NCI-H774 (cell line): ENCODE results near the gene GALNT2.

ENCODE experiments used
- DNase-seq: peaks from one replicate; lab custom pipeline; 2025; lab: John Stamatoyannopoulos, UW

GALNT2 gene

DNA sequence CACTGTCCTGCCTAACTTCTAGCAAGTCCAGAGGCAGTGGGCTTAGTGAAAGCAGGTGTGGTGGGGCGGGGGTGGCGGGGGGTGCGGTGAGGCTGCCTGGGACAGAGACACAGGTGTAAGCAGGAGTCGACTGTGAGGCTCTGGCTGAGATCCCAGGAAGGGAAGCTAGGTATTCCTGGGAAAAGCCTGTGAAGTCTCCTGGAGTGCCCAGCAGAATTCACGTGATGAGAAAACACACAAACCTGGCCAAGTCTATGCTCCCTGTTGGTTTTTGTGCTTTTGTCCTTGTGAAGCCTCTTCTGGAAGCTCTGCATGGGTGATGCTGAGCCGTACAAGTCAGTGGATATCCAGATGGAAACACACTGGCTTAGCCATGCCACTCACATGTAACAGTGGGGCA lies 5.3 kb downstream of the GALNT2 start:
- no peak for DNase-seq

DNA sequence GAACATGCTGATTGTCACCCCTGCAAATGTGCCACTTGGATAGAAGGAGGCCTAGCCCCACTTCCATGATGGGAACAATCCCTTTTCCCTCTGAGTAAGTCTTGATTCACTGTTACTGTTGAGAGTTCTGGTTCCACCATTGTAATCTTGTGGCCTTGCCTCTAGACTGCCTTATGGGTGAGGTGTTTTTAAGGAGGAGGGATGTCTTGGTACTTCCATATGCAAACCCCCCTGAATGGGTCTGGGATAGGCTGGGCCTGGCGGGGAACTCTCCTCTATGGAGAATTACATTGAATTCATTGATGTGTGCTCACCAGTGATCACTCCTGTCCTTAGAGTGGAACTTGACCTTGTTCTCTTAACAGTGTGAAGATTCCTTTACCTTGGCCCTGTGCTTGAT lies 5.8 kb downstream of the GALNT2 start:
- no peak for DNase-seq

DNA sequence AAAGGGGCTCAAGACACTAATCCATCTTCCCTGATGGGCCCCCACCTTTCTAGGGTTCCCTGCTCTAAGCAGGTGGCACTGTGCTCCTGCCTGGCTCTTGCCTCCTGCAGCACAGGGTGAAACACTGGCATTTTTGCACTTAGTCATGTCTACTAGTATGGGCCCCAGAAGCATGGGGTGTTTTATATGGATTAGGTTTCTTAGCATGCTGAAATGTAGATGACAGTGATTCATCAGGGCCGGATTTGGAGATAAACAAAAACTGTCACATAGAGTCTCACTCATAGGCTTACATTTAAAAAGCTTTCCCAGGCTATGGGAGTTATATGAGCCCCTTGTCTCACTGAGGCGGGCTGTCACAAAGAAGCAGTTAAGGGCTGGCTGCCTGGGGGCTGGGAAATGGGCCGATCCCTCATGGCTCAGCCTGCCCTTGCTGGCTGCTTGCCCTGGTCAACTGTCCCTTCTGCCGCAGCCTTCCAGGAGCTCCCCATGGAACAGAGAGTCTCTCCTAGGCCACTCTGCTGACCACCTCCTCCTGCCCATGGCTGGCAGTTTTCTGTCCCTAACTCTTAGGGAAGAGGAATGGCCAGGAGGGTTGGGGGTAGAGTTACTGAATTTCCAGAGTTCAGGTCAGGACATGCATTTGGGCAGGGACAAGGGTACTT lies 6.5 kb downstream of the GALNT2 start:
- no peak for DNase-seq

DNA sequence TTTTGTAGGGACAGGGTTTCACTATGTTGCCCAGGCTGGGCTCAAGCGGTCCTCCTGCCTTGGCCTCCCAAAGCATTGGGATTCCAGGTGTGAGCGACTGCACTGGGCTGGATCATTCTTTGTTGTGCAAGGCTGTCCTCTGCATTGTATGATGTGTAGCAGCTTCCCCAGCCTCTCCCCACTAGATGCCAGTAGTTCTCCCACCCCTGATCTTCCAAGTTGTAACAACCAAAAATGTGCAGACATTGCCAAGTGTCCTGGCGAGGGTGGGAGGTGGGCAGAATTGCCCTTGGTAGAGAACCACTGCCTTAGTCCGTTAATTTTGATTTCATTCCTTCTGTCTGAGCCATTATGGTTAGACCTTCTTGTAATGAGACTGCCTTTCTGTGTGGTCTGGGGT lies 7.2 kb downstream of the GALNT2 start:
- no peak for DNase-seq

DNA sequence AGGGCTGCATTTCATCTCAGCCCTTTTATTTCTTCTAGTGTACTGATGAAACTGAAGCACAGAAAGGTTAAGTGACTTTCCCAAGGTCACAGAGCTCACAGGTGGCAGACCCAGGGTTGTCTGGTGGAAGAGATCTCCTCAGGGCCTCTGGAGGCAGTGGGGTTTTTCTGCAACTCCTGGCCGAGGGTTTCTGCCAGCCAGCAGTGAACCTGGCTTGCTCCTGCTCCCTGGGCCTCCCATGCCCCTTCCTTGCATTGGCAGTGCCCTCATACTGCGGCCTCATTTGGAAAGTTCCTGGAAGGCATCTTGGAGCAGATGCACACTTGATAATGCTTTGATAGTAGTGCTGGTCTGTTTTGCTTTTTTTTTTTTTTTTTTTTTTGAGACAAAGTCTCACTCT lies 7.7 kb downstream of the GALNT2 start:
- DNase-seq: no peak

DNA sequence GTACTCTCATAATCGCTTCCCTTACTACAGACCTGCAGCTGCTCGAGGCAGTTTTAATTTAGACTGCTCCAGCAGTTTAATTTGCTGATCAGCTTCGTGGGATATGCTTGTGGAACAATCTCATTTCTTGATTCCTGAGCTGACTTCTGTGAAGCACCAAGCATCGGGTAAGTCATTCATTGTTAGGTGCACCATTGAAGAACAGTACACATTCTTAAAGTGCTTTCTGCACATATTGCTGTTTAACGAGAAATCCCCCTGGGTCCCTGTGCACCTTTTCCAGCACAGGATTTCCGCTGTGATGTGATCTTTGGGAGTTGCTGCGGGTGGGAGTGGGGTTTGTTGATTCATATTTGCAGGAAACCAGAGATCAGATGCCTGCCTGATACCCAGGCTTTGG lies 9.1 kb downstream of the GALNT2 start:
- DNase-seq: no peak

DNA sequence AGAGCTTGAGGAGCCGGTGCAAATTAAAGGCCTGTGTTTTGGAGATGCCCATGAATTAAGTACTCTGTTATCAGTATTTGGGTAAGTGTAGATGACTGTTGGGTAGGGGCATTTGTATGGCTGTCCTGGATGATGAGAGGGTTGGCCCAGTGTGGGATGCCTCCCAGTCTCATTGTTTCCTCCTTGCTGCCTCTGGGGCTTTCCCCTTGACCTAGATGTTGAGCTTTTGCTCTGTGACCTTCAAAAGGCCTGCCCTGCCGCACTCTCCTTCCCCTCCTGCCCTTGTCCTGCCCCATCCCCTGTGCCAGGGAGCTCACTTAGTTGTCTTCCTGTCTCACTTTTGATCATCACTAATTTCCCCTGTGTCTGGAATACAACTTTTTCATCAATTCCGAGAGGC lies 10.0 kb downstream of the GALNT2 start:
- DNase-seq: no peak

DNA sequence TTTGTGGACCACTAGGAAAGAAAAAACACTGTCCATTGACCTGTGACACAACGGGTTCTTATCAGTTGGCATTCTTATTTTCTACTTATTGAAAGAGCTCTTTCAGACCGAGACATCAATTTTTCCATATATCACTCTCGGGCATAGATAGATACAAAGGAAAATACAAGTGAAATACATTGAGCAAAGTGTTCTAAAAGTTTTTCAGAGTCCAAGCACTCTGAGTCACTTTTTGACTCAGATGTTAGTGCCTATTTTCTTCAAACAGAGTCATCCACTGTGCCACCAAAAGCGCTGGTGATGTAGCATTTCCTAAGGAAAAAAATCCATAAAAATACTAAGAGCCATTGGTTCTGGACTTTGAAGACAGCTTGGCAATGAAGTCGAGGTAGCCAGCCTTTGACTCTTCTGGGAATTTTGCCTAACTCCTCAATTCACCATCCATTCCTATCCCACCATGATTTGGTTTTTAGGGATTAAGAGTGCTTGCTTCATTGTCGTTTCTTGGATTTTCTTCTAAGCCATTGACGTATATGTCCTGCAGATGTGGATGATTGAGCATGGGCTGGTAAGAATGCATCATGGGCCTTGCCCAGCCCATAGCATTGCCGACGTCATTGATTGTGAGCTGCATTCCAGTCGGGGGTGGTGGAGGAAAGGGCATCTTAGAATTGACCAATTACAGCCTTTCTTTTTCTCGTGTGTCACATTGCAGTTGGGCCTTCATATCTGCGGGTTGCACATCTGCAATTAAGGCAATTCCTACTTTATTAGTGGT lies 10.6 kb downstream of the GALNT2 start:
- DNase-seq: no peak

DNA sequence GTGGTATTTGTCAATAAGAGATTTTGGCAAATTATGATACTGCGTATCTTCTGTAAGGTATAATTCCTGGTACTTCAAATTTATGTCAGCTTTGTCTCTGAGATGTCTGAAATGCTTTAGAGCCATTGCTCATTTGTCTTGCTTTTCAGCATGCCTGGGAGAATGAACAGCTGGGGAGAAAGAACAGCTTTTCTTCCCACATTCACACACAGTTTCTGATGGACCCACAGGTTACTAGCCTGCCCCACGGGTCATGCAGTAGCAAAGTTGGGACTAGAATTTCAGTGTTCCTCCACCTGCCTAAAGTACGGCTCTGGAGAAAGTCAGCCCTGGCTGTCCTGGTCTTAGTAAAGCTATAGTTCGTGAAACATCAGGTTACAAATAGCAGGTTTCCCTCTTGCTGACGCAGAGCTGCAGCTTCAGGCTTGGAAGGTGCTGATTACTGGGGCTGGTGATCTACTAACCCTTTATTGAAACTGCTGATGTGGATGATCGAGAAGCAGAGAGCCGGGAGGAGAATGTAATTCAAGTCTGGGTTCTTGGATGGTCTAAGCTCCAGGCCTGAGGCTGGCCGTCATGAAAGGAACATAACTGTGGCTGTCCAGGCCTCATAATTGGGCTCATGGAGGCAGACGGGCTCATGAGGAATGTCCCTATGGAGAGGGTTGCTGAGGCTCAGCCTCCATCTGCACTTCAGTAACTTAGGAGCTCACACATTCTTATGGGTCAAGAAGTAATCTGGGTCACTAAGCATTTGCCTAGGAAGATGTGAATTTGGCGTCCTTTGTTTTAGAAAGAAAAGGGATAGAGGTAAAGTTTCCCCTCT lies 12.4 kb downstream of the GALNT2 start:
- no peak for DNase-seq

DNA sequence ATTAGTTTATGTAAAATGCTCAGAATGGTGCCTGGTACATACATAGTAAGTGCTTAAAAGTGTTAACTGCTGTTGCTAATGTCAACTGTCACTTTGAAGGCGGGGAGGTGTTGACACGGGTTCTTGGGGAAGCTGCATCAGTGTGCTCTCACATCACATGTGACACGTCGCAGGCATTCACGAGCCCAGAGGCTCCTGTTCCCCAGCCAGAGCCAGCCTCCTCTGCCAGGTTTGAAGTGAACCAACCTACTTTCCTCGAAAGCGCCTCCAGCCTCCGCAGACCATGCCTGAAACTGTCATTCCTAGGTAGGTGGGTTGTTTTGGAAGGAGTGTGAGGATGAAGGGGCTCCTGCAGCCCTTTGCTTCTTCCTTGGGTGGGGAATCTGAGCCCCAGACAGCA lies 13.8 kb downstream of the GALNT2 start:
- no peak for DNase-seq

DNA sequence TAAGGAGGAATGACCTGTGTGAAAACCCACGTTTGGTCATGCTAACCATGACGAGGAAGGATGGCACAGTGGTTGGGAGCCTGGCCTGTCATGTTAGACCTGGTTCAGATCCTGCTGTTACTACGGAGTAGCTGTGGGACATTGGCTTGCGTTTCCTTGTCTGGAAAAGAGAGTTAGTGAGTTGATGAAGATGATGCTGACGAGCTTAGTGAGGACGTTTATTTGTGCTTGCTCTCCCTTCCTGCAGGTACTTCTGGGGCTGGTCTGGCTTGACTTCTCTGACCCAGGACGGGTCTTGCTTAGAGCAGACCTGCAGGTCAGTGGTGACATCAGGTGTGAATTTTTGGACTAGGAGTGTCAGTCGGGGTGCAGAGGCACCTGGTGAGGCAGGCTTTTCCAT lies 14.7 kb downstream of the GALNT2 start:
- DNase-seq: no peak

DNA sequence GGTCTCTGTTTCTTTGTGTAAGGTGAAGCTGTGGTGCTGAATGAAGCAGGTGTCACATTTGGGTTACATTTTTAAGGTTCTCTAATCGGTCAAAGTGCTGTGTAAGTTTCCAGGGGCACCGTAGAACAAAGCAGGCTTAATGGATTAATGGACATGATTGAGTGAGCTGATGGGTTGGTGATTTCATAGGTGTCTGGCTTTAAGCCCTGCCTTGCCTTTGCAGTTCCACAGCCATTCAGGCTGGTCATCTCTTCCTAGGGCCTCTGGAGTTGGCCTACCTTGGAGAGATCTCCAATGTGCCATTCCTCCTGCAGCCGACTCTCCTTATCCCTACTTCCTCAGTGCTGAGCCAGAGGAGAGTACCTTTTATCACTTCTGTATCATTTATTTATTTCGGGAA lies 15.2 kb downstream of the GALNT2 start:
- no peak for DNase-seq

DNA sequence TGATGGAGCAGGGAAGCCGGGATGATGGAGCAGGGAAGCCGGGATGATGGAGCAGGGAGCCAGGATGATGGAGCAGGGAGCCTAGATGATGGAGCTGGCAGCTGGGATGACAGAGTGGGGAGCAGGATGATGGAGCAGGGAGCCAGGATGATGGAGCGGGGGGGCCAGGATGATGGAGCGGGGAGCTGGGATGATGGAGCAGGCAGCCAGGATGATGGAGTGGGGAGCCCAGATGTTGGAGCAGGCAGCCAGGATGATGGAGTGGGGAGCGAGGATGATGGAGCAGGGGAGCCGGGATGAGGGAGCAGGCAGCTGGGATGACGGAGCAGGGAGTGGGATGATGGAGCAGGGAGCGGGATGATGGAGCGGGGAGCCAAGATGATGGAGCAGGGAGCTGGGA lies 16.0 kb downstream of the GALNT2 start:
- DNase-seq: no peak

DNA sequence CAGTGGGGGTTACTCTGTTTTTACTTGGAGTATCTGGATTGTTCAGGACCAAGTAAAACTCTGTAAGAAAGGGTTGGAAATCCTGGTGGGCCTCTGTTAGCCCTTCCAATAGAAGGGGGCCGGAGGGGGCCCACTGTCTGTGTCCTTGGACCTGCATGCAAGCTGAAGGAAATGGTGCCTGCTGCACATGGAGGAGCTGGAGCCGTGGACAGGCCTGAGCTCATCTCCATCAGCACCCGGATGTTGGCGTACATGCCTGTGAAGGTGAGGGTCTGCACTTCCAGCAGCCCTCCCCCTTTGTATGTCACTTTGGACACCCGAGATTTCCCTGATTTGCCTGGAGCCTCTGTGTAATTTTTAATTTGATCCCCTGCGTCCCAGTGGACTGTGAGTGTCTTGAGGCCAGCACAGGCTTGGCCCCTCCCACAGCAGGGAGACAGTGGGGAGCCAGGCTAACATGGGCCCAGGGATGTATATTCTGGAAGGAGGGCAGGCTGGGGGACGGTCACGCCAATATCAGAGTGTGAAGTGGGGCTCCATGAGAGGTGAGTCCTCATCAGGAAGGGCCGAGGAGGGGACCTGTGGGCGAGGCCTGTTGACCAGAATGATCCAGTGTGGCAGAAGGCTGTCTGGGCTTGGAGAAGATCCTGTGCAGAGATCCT lies 16.8 kb downstream of the GALNT2 start:
- DNase-seq: no peak

DNA sequence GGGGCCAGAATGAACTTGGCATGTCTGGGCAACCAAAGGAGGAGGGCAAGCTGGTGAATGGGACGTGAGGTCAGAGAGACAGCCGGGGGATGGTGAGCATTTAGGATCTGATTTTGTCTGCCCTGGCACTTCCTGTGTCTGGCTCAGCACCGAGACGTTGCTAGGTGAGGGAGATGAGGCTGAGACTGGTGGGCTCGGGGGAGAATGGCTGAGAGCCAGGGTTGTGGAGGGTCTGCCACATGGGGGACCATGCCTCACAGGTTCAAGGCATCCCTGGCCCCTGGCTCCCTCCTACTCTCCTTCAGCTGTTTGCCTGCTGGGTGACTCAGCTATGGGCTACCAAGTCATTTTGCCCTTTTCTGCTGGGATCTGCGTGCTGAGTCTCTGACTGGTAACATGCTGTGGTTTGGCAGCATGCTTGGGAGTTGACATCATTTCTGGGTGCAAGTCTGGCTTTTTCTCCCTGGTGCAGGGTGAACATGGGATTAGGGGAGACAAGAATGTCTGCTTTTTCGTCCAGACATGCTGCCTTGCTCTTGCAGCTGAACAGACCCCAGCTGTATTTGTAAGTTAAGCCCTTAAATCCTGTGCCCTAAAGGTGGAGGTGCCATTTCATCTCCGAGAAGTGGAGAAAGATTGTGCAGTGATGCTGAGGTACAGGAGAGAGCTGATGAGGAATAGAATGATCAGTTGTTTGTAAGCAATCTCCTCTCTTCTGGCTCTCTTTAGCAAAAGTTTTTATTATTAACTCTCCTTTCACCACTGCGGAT lies 17.6 kb downstream of the GALNT2 start:
- no peak for DNase-seq

DNA sequence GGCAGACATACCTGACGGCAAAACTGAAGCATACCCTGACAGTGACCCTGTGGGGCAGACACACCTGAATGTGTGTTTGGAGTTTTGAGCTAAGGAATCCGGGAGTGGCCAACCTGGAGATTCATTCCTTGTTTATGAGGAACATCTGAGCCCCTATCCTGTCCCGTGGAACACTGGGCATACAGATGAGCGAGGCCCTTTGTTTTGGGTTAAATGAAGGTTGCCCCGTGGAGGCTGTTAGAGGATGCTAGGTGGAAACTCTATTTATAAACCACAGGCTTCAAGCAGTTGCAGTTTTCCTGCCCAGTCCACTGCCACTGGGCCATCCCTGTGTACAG lies 18.1 kb downstream of the GALNT2 start:
- no peak for DNase-seq

DNA sequence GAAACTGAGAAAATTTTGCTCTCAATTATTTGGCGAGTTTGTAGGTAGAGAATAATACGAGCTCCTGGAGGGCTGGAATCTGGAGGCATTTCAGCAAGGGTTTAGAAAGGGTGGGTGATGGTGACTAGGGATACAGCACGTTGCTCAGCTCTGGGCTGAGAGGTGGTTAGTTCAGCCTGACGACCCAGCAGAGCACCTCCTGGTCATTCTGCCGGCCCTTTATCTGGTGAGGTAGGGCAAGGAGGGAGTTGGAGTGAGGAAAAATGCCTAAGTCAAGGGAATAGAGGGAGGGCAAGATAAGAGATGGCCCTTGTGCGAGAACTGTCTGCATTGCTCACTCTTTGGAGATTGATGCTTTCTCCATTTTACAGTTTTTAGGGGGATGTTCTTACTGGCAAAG lies 19.1 kb downstream of the GALNT2 start:
- no peak for DNase-seq

DNA sequence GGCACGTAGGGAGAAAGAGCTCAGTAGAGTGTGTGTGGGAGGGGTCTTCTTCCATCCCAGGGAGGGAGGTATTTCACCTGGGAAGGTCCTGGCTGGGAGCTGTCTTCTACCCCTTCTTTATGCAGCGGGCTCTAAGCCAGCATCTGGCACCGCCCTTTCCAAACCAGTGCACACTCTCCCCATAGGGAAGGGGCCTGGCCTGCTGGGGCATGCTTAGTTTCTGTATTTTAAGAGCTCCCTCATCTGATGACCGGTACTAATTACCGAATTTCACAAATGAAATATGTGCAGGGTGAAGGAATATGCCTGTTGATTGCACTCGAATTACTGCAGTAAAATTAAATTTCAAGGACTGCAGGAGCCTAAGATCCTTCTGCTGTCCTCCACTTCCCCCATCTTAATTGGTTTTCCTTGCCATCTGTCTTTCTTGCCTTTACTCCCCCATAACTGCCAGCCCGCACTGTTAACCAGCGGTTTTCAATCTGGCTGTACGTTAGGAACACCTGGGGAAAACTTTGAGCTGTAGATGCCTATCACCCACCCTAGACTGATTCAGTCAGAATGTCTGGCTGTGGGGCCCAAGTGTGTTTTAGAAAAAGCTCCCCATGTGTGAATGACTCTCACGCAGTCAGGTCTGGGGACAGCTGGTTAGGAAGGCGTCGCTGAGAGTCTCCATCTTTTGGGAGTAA lies 20.1 kb downstream of the GALNT2 start:
- no peak for DNase-seq

DNA sequence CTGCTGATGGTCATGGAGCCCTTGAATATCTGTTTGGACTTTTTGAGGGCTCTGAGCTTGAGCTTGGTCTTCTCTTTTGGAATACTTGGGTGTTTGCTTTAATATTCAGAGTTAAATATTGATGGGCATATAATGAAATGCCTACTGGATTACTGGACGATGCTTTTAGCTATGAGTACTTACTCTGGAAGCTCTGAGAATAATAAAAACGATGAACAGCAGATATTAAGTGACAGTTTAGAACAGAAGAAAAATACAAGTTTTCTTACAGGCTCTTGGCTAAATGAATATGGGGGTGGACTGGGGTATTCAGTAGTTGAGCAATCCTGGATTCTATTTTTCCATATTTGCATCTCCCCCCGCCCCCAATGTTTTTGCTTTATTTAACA lies 20.7 kb downstream of the GALNT2 start:
- no peak for DNase-seq

DNA sequence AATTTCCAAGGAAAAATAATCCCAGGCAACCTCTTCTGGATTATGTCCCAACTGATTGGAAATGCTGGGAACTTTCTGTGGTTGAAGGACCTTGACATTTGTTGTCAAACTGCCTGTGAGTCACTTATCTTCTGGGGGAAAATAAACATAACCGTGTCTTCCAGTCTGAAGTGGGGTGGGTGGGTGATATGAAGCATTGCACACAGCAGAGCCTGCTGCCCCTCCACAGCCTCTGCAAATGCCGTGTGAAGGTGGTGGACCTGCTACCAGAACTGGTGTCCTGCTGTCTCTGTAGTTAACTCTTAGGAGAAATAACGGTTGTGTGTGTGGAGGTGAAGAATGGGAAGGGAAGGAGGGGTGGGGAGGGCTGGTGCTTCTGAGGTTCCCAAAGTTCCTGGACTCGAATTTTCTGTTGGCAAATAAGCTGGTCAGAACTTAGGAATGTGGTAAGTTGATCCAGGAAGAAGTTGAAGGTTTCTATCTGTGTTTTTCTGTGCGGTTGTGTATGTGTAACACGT lies 23.2 kb downstream of the GALNT2 start:
- no peak for DNase-seq
